GM12878 (cell line): ENCODE data around the gene KBTBD4.

ENCODE experiments used
- POLR2A ChIP-seq: IDR thresholded peaks from 2 replicates; pipeline ENCODE4 v1.6.1; 2011; ENCODE audit warnings: low read depth, mild to moderate bottlenecking, low read length
- RAD21 ChIP-seq: IDR thresholded peaks from 2 replicates; pipeline ENCODE4 v1.6.1; 2011; ENCODE audit warnings: mild to moderate bottlenecking, low read depth, low read length, moderate library complexity; ENCODE audit not compliant: insufficient read depth
- SIN3A ChIP-seq: IDR thresholded peaks from 2 replicates; pipeline ENCODE4 v1.6.1; 2012; ENCODE audit warnings: low read depth, low read length, improper control_type of control experiment
- SP1 ChIP-seq: IDR thresholded peaks from one replicate; pipeline ENCODE4 v1.6.1; 2011; ENCODE audit warnings: low read depth, low read length
- STAT1 ChIP-seq: fragments of 450-650 bp; conservative IDR thresholded peaks from 2 replicates; pipeline ENCODE4 v1.6.1; 2014; ENCODE audit warnings: antibody characterized with exemption, mild to moderate bottlenecking
- TF ChIP-seq, protein P1 (sequence below), 3 experiments: IDR thresholded peaks in 2 of 3; conservative IDR thresholded peaks in 1 of 3; 2 replicates each; pipeline ENCODE4 v1.5.1; 2011; ENCODE audit warnings: low read depth in 3 of 3, low read length in 3 of 3, mild to moderate bottlenecking in 3 of 3, control low read depth in 2 of 3, moderate library complexity in 2 of 3, inconsistent platforms in 1 of 3, mixed read lengths in 1 of 3; ENCODE audit not compliant: control insufficient read depth in 2 of 3, insufficient read depth in 1 of 3; ENCODE audit errors: extremely low read depth in 1 of 3

DNA sequence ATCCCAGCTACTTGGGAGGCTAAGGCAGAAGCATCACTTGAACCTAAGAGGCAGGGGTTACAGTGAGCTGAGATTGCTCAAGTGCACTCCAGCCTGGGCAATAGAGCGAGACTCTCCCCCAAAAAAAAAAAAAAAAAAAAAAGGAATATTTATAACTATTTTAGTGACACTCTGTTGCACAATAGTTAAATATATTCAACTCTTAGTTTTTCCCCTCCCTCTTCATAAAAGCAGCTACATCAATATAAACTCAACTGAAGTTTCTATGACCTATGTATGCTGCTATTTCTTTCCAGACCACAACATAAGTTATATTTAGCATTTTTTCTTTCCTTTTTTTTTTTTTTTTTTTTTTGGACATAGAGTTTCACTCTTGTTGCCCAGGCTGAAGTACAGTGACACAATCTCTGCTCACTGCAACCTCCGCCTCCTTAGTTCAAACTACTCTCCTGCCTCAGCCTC is 45.0 kb downstream of the KBTBD4 start:
- TF ChIP-seq STAT1 (no peak), RAD21 (no peak), SIN3A (no peak), SP1 (no peak), POLR2A (no peak)
- TF ChIP-seq, protein P1, sequence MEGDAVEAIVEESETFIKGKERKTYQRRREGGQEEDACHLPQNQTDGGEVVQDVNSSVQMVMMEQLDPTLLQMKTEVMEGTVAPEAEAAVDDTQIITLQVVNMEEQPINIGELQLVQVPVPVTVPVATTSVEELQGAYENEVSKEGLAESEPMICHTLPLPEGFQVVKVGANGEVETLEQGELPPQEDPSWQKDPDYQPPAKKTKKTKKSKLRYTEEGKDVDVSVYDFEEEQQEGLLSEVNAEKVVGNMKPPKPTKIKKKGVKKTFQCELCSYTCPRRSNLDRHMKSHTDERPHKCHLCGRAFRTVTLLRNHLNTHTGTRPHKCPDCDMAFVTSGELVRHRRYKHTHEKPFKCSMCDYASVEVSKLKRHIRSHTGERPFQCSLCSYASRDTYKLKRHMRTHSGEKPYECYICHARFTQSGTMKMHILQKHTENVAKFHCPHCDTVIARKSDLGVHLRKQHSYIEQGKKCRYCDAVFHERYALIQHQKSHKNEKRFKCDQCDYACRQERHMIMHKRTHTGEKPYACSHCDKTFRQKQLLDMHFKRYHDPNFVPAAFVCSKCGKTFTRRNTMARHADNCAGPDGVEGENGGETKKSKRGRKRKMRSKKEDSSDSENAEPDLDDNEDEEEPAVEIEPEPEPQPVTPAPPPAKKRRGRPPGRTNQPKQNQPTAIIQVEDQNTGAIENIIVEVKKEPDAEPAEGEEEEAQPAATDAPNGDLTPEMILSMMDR (IDR thresholded peaks at IDR 0.05 in 2 of 3, conservative IDR thresholded peaks at IDR 0.05 in 1 of 3; ENCODE audit: control insufficient read depth in 2 of 3, extremely low read depth in 1 of 3, insufficient read depth in 1 of 3, low read depth in 3 of 3, low read length in 3 of 3) = no peak
